NCI-H1105 treated with DMSO at 0.1 percent for 48 hours (cell line): ENCODE measurements around the gene FBP1.

Source experiments
- DNase-seq: peaks from one replicate; lab custom pipeline; 2025; lab: John Stamatoyannopoulos, UW

The FBP1 gene

DNA sequence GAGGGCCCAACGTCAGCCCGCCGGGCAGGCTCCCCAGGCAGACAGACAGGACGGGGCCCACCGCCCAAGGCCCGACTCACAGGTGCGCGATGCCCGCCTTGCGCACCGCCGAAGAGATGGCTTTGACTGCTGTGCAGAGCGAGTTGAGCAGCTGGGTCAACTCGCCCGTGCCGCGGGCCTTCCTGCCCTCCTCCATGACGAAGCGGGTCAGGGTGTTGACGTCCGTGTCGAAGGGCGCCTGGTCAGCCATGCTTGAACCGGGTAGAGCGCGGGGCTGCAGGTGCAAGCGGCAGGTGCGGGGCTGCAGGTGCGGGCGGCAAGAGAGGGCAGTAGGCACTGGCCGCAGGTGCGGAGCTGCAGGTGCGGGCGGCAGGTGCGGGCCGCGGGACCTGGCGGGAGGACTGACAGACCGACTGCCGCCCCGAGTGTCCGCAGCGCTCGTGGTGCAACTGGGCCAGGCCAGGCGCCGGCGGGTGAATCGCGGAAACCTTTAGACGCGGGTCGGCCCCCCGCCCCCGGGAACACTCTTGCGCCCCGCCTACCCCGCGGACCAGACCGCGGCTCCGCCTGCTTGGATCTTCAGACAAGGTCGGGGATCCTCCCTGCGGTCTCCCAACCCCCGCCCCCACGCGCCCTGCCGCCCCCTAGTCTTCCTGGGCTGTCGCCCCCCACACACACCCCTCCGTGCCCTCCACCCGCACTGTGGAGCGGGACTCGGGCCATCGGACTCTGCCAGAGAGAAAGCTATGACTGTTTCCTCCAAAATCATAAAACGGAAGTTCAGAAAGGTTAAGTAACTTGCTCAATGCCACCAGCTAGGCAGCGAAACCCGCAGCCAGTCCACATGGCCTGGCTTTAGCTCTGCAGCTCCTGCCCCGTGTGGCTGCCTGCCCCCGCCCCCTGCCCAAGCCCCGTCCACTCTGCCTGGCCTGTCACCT is at the start of gene FBP1:
Gene FBP1, minus strand, starts transcription at position 458 of the 938 bp plus-strand sequence. Its CDS starts 208 bp downstream, at position 250.
- no peak for DNase-seq

DNA sequence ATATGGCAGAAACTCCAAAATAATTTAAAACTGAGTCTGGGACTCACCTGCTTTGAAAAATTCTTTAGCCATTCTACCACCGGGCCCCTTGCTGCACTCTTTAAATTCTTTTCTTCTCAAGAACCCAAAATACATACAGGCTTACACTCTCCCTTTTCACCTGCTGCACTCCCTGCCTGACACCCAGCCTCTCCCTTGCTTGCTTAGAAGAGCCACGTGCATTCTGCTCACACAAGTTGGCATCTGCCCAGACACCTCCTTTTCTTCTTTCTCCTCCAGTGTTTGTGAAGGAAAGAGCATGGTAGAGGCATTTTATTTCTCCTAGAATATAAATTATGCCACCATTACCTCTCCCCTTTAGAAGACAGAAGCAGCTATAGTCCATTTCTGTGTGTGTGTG is 48.1 kb upstream of the FBP1 start:
- peak; percentile 55 for DNase-seq

DNA sequence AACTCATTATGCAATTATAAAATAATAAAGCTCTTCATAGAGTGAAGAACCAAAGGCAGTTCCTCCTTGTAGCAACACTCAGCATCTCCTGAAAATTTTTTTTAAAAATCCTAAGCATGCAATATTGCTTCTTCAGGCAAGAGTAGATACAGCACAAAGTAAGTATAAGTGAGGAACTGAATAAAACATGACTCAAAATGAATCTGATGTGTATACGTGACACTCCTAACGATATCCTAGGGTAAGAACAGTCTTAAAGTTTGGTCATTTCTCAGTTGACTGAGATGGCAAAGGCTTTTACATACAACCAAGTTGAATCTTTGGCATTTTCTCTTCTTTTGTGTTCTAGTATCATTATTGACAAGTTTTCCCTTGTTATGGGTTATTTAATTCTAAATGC is 46.0 kb upstream of the FBP1 start:
- DNase-seq: no peak

DNA sequence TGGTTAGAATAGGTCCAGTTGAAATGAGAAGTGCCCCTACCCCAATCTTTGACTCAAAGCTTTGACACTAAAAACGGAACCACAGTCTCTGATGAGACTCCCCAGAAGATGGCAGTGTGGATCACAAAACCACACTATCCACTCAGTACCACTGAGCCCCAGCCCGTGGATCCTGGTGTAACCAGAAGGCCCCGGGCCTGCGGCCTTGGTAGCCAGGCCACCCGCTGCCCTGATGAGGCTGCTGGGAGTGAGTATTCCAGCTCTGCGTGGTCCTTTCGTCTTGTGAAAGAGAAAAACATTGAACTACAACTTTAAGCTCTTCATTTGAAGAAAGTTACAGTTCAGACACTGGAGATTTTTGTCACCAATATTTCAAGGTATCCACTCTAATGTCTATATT is 42.2 kb upstream of the FBP1 start:
- DNase-seq: peak; percentile 55

DNA sequence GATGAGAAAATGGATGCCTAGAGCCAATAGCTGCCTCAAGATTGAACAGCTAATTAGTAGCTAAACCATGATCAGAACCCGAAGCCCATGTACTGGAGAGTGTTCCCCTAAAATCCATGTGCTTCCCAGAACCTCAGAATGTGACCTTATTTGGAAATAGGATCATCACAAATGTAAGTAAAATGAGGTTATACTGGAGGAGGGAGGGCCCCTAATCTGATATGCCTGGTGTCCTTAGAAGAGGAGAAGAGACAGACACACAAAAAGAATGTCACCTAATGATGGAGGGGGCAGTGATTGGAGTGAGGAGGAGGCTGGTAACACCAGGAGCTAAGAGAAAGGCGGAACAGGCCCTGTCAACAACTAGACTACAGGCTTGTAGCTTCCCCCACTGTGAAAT is 41.3 kb upstream of the FBP1 start:
- DNase-seq: no peak

DNA sequence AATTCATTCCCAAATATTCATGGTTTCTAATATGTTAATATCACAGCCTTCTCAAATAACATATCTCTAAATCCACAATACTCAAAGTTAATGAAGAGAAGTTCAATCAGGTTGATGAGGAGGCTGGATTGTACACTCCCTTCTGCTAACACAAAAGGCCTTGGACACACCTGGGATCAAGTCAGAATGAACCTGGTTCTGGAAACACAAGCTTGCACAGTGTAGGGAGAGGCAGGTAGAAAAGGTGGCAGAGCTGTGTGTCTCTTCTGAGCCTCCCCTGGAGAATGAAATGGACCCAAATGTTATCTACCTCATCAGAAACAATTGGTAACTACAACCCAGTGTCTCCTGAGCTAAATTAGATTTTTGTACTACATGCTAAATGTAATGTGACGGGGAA is 40.7 kb upstream of the FBP1 start:
- DNase-seq: no peak

DNA sequence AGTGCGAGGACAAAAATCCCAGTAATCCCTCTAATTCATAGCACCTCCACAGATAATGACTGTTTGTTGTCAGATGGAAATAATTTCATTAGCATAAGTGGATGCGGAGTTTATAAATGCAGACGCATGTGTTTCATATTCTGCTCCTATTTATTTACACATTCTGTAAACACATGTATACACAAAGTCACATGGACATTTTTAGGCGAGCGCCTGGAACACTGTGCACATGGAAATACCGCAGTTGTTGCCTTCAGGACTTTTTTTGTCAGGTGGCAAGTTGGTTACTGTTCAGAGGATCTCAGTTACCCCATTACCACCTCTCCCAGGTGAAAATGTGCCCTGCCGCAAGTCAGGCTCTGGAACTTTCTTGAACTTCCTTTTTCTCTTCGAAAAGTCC is 40.3 kb upstream of the FBP1 start:
- DNase-seq: no peak

DNA sequence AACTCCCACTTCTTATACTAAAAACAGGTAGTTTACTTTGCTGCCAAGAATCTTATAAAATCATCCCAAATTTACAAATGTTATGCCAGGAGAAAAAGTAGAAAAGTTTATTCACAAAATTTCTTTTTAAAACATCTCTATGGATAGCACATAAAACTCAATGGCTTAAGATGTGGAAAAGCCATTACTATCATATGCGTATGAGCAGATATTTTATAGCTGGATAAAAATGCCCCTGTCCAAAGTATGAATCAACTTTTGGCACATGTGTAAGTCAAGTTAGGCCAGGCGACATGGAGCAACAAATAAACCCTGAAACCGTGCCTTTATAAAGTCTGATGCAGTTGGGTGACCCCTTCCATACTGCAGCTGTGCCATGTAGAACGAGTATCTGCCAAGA is 38.6 kb upstream of the FBP1 start:
- DNase-seq: no peak

DNA sequence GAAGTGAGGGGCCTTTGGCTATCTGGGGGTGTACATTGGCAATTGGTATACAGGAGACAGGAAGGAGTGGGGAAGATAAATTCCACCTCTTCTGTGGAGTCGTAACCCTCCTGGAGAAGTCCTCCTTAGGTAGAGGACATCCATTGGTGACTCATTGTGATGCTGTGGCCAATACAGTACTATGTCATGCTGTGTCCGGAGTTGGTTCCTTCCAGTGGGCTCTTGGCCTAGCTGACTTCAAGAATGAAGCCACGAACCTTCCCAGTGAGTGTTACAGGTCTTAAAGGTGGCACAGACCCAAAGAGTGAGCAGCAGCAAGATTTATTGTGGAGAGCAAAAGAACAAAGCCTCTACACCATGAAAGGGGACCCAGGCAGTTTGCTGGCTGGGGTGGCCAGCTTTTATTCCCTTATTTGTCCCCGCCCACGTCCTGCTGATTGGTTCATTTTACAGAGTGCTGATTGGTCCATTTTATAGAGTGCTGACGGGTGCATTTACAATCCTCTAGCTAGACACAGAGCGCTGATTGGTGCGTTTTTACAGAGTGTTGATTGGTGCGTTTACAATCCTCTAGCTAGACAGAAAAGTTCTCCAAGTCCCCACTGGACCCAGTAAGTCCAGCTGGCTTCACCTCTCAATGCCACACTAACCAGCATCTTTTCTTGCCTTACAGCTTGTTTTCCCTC is 37.3 kb upstream of the FBP1 start:
- no peak for DNase-seq

DNA sequence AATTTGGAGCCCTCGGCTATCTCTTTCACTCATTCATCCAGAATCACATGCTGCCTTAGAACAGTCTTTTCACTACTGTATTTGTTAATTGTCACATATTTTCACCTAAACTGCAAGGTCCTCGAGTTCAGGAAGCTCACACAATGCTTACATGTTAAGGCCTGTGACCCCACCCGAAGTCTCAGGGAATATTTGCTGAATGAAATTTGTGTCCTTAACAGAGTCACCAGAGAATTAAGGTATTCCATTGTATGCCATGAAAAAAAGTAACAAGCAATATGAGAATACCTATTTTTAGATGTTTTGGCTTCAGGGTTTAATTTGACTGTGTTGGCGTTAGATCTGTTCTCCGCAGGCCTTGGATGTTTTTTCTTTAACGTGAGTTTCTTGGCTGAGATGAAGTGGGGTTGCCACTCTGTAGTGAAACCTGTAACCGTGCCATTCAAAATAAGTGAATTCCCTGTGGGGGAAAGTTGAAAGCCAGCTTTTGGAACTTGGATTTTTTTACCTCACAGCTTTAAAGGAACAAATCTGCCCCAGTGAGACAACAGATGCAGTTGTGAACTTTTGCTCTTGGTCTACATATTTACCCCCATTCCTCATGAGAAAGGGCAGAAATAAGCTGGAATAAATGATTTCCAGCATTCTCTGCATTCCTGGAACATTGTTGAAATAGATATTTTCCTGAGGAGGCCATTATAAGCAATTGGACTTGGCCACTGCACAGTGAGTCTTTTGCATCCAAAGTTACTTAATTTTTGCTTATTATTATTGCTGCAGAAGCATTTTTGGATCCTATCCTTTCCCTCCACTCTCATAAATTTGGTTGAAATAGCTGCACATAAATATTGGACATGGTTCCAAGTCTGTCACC is 35.9 kb upstream of the FBP1 start:
- DNase-seq: no peak

DNA sequence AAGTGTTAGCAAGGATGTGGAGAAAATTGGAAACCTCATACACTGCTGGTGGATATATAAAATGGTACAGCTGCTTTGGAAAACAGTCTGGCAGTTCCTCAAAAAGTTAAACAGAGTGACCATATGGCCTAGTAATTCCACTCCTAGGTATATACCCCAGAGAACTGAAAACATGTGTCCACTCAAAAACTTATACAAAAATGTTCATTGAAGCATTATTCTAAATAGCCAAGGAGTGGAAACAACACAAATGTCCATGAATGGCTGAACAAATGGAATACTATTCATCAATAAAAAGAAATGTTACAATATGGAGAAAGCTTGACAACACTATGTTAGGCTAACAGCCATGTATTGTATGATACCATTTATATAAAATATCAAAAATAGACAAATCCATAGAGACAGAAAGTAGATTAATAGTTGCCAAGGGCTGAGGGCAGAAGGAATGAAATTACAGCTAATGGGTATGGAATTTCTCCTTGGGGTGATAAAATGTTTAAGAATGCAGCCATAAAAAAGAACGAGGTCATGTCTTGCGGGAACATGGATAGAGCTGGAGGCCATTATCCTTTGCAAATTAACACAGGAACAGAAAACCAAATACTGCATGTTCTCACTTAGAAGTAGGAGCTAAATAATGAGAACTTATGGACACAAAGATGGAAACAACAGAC is 33.6 kb upstream of the FBP1 start:
- no peak for DNase-seq

DNA sequence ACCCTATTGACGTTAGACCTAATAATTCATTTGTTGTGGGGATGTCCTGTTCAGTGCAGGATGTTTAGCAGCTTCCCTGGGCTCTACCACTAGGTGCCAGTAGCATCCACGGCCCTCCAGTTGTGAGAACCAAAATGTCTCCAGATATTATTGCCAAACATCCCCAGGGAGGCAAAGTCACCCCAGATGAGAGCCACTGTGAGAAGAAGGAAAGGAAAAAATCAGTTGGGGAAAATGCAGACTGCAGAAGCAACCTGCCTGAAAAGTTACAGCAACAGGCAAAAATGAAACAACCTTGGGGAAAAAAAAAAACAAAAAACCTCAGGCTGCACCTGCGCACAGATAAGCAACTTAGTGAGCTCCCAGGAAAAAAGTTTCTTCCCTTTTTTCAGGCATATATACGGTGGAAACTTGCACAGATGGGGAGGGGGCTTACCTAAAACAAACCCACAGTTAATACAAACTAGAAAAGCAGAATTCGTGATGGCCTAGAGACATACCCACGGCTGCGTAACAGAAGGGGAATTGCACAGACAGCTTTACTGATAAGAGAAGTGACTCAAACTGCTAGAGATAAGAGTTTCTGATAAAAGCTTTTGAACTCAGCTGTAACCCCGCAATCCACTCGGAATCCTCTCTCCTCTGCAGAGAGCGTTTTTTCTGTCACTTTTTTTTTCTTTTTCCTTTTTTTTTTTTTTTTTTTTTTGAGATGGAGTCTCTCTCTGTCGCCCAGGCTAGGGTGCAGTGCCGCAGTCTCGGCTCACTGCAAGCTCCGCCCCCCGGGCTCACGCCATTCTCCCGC is 29.8 kb upstream of the FBP1 start:
- peak; percentile 38 for DNase-seq

DNA sequence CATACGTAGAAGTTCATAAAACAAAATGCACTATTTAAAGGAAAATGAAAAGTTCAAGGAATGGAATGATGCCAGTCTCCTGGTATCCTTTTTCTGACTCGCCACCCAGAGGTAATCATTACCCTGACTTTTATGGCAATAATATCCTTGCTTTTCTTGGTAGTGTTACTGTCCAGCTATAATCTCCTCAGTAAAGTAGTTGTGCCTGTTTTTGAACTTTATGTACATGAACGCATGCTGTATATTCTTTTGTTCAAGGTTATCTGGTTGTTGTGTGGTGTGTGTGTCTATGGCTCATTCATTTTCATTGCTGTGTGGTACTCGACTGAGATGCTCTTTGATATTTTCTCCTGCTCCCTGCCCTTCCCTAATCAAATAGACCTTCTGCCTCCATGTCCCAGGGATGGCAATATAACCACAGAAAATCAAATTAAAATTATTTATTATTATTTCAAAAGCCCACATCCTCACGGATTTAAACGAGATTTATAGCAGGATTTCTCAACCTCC is 29.2 kb upstream of the FBP1 start:
- no peak for DNase-seq

DNA sequence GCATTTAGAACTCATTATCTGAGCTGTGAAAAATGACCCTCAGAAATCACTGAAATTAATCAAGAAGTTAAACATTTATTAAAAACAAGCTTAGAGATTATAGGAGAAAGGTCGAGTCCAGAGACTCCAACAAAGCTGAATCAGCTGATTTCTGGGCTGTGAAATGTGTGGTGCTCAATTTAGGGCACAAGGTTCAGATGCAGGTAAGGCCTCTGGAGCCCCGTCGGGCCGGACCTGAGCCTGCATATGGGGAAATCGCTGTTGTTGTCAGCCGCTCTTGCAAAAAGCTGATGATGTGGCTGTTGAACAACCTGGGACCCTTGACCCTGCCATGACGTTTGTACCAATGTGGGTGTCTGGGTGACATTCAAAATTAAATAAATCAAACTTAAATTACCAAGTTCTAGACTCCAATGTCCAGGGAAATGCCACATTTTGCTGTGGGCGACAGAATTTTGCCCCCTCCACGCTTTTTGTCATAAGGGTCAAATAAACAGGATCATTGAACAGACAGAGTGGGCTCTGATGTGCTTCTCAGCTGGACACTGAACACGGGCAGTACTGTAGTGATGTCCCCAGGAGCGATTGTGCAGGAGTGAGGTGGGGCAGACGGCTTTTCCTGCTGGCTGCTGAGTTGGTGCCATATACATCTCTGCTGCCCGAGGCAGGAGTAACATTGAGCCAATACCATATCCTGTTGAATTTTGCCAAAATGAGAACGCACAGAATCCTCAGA is 27.2 kb upstream of the FBP1 start:
- no peak for DNase-seq

DNA sequence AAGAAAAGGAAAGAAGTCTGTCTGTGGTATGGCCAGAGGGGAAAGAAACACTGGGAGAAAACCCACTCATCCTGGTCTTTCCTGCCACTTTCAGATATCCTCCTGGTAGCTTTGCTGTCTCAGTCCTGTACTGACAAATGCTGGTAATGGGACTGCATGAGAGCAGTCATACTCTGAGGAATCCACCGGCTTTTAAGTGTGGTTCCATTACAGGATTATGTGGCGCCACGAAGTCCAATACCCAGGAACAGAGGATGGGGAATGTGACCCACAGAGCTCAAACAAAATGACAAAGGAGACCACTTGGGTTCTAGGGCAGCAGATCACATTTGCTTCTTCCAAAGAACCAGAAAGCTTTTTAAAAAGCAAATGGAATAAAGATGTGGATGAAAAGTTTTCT is 26.3 kb upstream of the FBP1 start:
- DNase-seq: no peak

DNA sequence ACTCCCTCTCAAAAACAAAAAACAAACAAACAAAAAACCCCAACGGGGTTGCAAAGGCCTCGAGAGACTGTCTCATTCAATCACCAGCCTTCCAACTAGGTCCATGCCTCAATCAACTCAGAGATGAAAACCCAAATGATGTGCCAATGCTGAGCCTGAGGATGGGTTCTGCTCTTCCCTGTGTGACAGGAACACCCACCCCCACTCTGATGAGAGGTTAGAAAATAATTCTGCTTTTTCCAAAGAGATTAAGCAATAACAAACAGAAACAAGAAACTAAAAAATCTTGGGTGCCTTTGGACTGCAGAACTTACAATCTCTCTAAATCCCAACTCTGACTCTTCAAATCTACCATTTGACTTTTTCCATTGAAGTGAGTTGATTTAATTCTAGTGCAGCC is 25.5 kb upstream of the FBP1 start:
- no peak for DNase-seq

DNA sequence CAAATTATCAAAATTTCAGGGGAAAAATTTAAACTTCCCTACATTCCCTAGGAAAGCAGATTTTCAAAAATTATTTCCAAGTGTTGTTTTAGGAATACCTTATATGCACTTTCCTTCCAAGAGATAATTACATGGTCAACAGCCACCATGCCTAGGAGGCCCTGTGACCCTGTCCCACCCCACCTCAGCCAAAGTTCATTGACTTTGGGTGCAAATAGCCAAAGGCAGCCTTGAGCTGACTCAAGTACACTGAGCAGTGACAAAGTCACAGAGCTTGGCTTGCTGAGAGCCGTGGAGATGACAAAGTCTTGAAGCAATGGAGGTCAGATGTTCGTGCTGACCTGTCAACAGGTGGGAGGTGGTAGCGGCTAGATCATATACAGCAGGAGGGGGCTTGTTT is 24.3 kb upstream of the FBP1 start:
- no peak for DNase-seq

DNA sequence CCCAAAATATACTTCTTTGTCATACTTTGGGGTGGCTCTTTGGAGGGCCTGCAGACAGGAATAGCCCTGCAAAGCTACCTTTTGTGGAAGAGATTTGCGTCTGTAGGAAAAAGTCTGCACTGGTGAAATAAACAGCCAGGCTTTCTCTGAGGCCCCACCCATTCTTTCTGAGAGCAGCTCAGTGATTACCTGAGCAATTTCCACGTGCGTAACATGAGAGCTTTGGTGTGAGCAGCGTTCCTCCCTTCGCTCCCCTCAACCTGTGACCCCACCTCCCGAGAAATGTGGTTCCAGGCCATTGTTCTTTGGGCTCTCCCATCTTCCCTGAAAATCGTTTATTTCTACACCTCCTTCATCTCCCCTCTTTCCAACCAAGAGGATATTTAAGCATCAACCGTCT is 23.8 kb upstream of the FBP1 start:
- DNase-seq: no peak

DNA sequence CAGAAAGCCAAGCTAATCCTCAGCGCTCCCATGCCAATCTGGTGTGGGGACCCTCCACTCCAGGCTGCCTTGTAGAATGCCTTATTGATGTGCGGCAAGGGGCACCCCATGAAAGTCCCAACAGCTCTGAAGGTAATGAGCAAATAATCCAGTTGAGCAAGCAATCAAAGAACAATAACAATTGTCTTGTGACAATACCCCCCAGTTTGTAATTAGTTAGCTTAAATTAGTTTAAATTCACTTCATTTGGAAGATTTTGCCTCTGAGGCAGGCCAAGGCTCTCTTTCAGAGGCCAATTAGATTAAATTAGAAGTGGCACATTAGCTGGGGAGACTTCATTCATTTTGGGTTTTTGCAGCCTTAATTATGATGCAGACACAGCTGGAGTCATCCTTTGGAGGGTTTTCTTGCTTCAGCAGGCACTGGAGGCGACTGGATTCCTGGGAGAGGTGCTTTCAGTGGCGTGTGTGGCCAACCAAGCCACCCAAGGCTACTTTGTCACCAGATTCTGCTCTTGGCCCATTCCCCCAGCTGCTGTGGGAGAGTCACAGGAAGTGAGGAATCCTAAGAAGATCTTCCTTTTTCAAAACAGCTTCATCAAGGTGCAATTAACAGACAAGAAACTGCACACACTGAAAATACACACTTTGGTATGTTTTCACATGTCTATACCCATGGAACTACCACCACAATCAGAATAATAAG is 17.9 kb upstream of the FBP1 start:
- DNase-seq: no peak
